HL-60 (cell line): ENCODE data around the gene DIP2C.

Experiments
- CTCF ChIP-seq: IDR thresholded peaks from one replicate; pipeline ENCODE4 v1.5.1; 2011; ENCODE audit warnings: low read length, control low read depth, inconsistent platforms; ENCODE audit not compliant: insufficient read depth
- GABPA ChIP-seq: IDR thresholded peaks from 2 replicates; pipeline ENCODE4 v1.6.1; 2012; ENCODE audit warnings: low read depth
- POLR2AphosphoS5 ChIP-seq: IDR thresholded peaks from 2 replicates; pipeline ENCODE4 v1.6.1; 2012; ENCODE audit warnings: low read depth
- REST ChIP-seq: IDR thresholded peaks from 2 replicates; pipeline ENCODE4 v1.6.1; 2012; ENCODE audit warnings: low read depth; ENCODE audit not compliant: insufficient replicate concordance
- SPI1 ChIP-seq: IDR thresholded peaks from 2 replicates; pipeline ENCODE4 v1.6.1; 2012; ENCODE audit warnings: low read depth, mild to moderate bottlenecking, borderline replicate concordance

GRCh38 chr10:599767-600166 is 89.7 kb downstream of the DIP2C start:
- TF ChIP-seq CTCF = no peak
- TF ChIP-seq POLR2AphosphoS5 = no peak
- TF ChIP-seq SPI1 = no peak
- TF ChIP-seq GABPA = no peak
- TF ChIP-seq REST = no peak
